ENCODE data around the gene ATP9A. TPM values are rescaled to one million over a fixed set of nuclear protein-coding genes. Genes with fewer than 3 reads are reported as not detected.

ATP9A gene
- total and polyA plus RNA-seq, 2 of the 8 experiments (the other 6 are each of a cell fraction or from before 2014, with no cell fraction given) = 5.0 to 6.4 TPM

GRCh38 chr20:51584737-51585136 is 183.5 kb downstream of the ATP9A start:
- no peaks in the 10 kb centered on the region for H3K79me2 ChIP-seq (ENCODE audit: control insufficient read depth in 1 of 2, insufficient read depth in 2 of 2, low read length in 2 of 2)
- H3K27me3 ChIP-seq (replicated peaks in 1 of 4; ENCODE audit: control insufficient read depth in 3 of 4, extremely low read depth in 1 of 4, insufficient read depth in 3 of 4, low read length in 3 of 4) = no peaks in the 10 kb centered on the region
- no peak overlapping the region for H2BK5ac ChIP-seq (ENCODE audit: low read depth, low read length)
- no peaks in the 10 kb centered on the region for H4K20me1 ChIP-seq (replicated peaks in 1 of 2; ENCODE audit: control insufficient read depth in 1 of 2, insufficient read depth in 2 of 2, low read length in 2 of 2)
- no peaks in the 10 kb centered on the region for H3K79me1 ChIP-seq (ENCODE audit: low read depth, low read length)
- POLR2A ChIA-PET (ENCODE audit: partially characterized antibody) = no interaction called here
- no peak overlapping the region for H3K56ac ChIP-seq (replicated peaks; ENCODE audit: insufficient read length, low read depth, low read length)
- no peaks in the 10 kb centered on the region for H3K36me3 ChIP-seq (ENCODE audit: control insufficient read depth in 2 of 4, insufficient read depth in 4 of 4, low read length in 3 of 4)
- no peak overlapping the region for H4K91ac ChIP-seq (replicated peaks; ENCODE audit: insufficient read length, low read length)
- no peaks in the 10 kb centered on the region for H3K4me1 ChIP-seq (replicated peaks in 1 of 4; ENCODE audit: control insufficient read depth in 3 of 4, insufficient read depth in 4 of 4, low read length in 3 of 4)
- no peak overlapping the region for H2AFZ ChIP-seq (ENCODE audit: low read length)
- no peak overlapping the region for H2BK20ac ChIP-seq (ENCODE audit: low read length)
- H4K8ac ChIP-seq (ENCODE audit: extremely low read depth, insufficient read depth, low read length) = no peak overlapping the region
- H2AK5ac ChIP-seq (ENCODE audit: low read depth, low read length) = no peak overlapping the region
- H3K23ac ChIP-seq (ENCODE audit: insufficient read length) = no peak overlapping the region
- no peak overlapping the region for H2BK15ac ChIP-seq (ENCODE audit: low read length)
- no peaks in the 10 kb centered on the region for H3K9me3 ChIP-seq (ENCODE audit: insufficient read depth in 2 of 2, low read depth in 1 of 2, low read length in 1 of 2)
- 94% methylated on average over 4 of the region's 4 CpGs; no CpG with 5 or more reads in 1 of the 2 experiments for WGBS, 2 experiments (ENCODE audit: extremely low coverage in 1 of 2, insufficient coverage in 1 of 2, insufficient read length in 1 of 2, insufficient replicate concordance in 2 of 2, low coverage in 1 of 2, low lambda C conversion rate in 2 of 2, missing lambda C conversion rate in 1 of 2)
- no peak for DNase-seq (ENCODE audit: low read depth in 1 of 2, low spot score in 2 of 2)
- no peak overlapping the region for H3K4me3 ChIP-seq (ENCODE audit: extremely low read depth in 1 of 4, insufficient read depth in 2 of 4, low read depth in 3 of 4, low read length in 4 of 4)
- CTCF ChIA-PET (ENCODE audit: partially characterized antibody) = interaction anchor here (0.8 kb wide), 1 partner anchor 195 kb away, joined by 3 read pairs; no protein-coding TSS in a partner anchor
- no peak for FAIRE-seq
- H3K9ac ChIP-seq (replicated peaks in 1 of 4; ENCODE audit: extremely low read depth in 1 of 4, low read depth in 3 of 4, low read length in 3 of 4) = no peak overlapping the region
- no peak overlapping the region for H2BK12ac ChIP-seq (ENCODE audit: low read depth, low read length)
- no peak overlapping the region for H3K14ac ChIP-seq (ENCODE audit: insufficient read length)
- H3K18ac ChIP-seq (ENCODE audit: extremely low read depth, low read length) = no peak overlapping the region
- H3K23me2 ChIP-seq (ENCODE audit: low read depth, low read length) = no peaks in the 10 kb centered on the region
- H3K4ac ChIP-seq (replicated peaks; ENCODE audit: insufficient read length, low read depth, low read length) = no peak overlapping the region
- H2BK120ac ChIP-seq (replicated peaks; ENCODE audit: low read depth, low read length) = no peak overlapping the region
- H4K5ac ChIP-seq (ENCODE audit: insufficient read length, low read depth, low read length) = no peak overlapping the region
- H3K27ac ChIP-seq (ENCODE audit: low read depth, low read length) = no peak overlapping the region
- no peak overlapping the region for H3K4me2 ChIP-seq (ENCODE audit: insufficient read depth in 1 of 2, low read depth in 2 of 2, low read length in 2 of 2)
- TF ChIP-seq POU5F1 (IDR thresholded peaks at IDR 0.05; ENCODE audit: low read depth, low read length) (no peak), TEAD4 (IDR thresholded peaks at IDR 0.05; ENCODE audit: low read depth, low read length) (no peak), PHF8 (conservative IDR thresholded peaks at IDR 0.05; ENCODE audit: low read depth, low read length) (no peak), CEBPB (IDR thresholded peaks at IDR 0.05; ENCODE audit: low read depth, low read length) (no peak), MAX (IDR thresholded peaks at IDR 0.05) (no peak), POLR2AphosphoS5 (IDR thresholded peaks at IDR 0.05; ENCODE audit: low read depth, low read length) (no peak), RXRA (IDR thresholded peaks at IDR 0.05; ENCODE audit: insufficient read depth, low read depth, low read length) (no peak), BACH1 (IDR thresholded peaks at IDR 0.05; ENCODE audit: low read length) (no peak), JUND (IDR thresholded peaks at IDR 0.05; ENCODE audit: low read length) (no peak), NANOG (IDR thresholded peaks at IDR 0.05; ENCODE audit: insufficient read depth, low read depth, low read length, poor library complexity, severe bottlenecking) (no peak), TBP (IDR thresholded peaks at IDR 0.05; ENCODE audit: low read depth, low read length) (no peak), CHD1 (IDR thresholded peaks at IDR 0.05; ENCODE audit: low read depth, low read length) (no peak), CTBP2 (IDR thresholded peaks at IDR 0.05; ENCODE audit: borderline replicate concordance, insufficient read depth, insufficient read length, low read length) (no peak), CBX8 (IDR thresholded peaks at IDR 0.05; ENCODE audit: borderline replicate concordance, low read depth, low read length) (no peak), HDAC6 (IDR thresholded peaks at IDR 0.05; ENCODE audit: low read depth, low read length) (no peak), FOSL1 (IDR thresholded peaks at IDR 0.05; ENCODE audit: insufficient read depth, low read depth, low read length) (no peak)

Measured in H1 (cell line).